Activated CD4-positive, alpha-beta T cell treated with anti-CD3 and anti-CD28 coated beads for 1 hour (primary cell): ENCODE measurements around the gene SLC16A4.
"Not testable (repeated sequence)": the region's sequence is repeated elsewhere in the genome, so short reads cannot be mapped to it uniquely, and the experiment has no call there.

ENCODE experiments used
- DNase-seq: peaks from one replicate; pipeline ENCODE4 v3.0.0-alpha.2; 2020

Gene SLC16A4

GRCh38 chr1:110407260-110408210, 16.7 kb upstream of the SLC16A4 start, which contains the start of gene LAMTOR5:
TSS of gene LAMTOR5 (minus strand) at chr1:110407694. CDS start at chr1:110407620, 74 bp downstream.
- peak; percentile 81 for DNase-seq

- DNase-seq = not testable (repeated sequence)
These were observed 15.6 kb upstream of the SLC16A4 start for GRCh38 chr1:110406407-110406806.

- DNase-seq = no peak
These were observed 13.6 kb upstream of the SLC16A4 start for GRCh38 chr1:110404401-110404800.

GRCh38 chr1:110403805-110404204, 13.0 kb upstream of the SLC16A4 start:
- no peak for DNase-seq

GRCh38 chr1:110396259-110396958, 5.6 kb upstream of the SLC16A4 start:
- DNase-seq = not testable (repeated sequence)

- DNase-seq = no peak
These were observed 3.6 kb upstream of the SLC16A4 start for GRCh38 chr1:110394493-110394820.

- no peak for DNase-seq
These were observed 3.1 kb upstream of the SLC16A4 start for GRCh38 chr1:110393691-110394492.

- no peak for DNase-seq
These were observed 2.5 kb upstream of the SLC16A4 start for GRCh38 chr1:110393286-110393685.

GRCh38 chr1:110390096-110390495, 730 bp downstream of the SLC16A4 start:
- DNase-seq = no peak

- DNase-seq = no peak
These were observed 3.6 kb downstream of the SLC16A4 start for GRCh38 chr1:110387048-110387754.

- no peak for DNase-seq
These were observed 5.5 kb downstream of the SLC16A4 start for GRCh38 chr1:110385369-110385768.

- DNase-seq = no peak
These were observed 6.1 kb downstream of the SLC16A4 start for GRCh38 chr1:110384581-110385321.

GRCh38 chr1:110383251-110383990, 7.4 kb downstream of the SLC16A4 start:
- no peak for DNase-seq

- no peak for DNase-seq
These were observed 10.0 kb downstream of the SLC16A4 start for GRCh38 chr1:110380672-110381283.

GRCh38 chr1:110375490-110375889, 15.3 kb downstream of the SLC16A4 start:
- no peak for DNase-seq

GRCh38 chr1:110370827-110371226, 20.0 kb downstream of the SLC16A4 start:
- no peak for DNase-seq

- no peak for DNase-seq
These were observed 26.6 kb downstream of the SLC16A4 start for GRCh38 chr1:110364221-110364620.

- no peak for DNase-seq
These were observed 29.0 kb downstream of the SLC16A4 start for GRCh38 chr1:110361856-110362255.

GRCh38 chr1:110360431-110360830, 30.4 kb downstream of the SLC16A4 start:
- DNase-seq = no peak

- DNase-seq = no peak
These were observed 34.4 kb downstream of the SLC16A4 start for GRCh38 chr1:110356379-110356778.

GRCh38 chr1:110355321-110355720, 35.5 kb downstream of the SLC16A4 start:
- DNase-seq = no peak
